Muscle of arm (tissue), 12 donors: ENCODE results near the gene SUPT3H. TPM values are rescaled to one million over a fixed set of nuclear protein-coding genes. Genes with fewer than 3 reads are reported as not detected.

Experiments
- DNase-seq: peaks from one replicate; pipeline ENCODE4 v3.0.0-alpha.2; 2013
- polyA plus RNA-seq, 12 donors: library from polyadenylated mRNA; unstranded; fragments of 120-200 nt; gene quantifications; one replicate each; pipeline ENCODE4 v1.2.1, GENCODE V29; 2013; ENCODE audit not compliant: insufficient read length in 12 of 12

Gene SUPT3H
- polyA plus RNA-seq, 12 donors = 9.8 to 12.7 (median 11.8) TPM; not detected in 2

GRCh38 chr6:44955145-44955544 lies 422.6 kb downstream of the SUPT3H start:
- DNase-seq = no peak

GRCh38 chr6:44954281-44954680 lies 423.5 kb downstream of the SUPT3H start:
- DNase-seq = no peak

- no peak for DNase-seq
These were observed 426.4 kb downstream of the SUPT3H start for GRCh38 chr6:44951253-44951747.

- DNase-seq = no peak
These were observed 428.0 kb downstream of the SUPT3H start for GRCh38 chr6:44949596-44950201.

GRCh38 chr6:44943541-44943940 lies 434.2 kb downstream of the SUPT3H start:
- DNase-seq = no peak

GRCh38 chr6:44942798-44943197 lies 434.9 kb downstream of the SUPT3H start:
- DNase-seq = no peak

- no peak for DNase-seq
These were observed 435.5 kb downstream of the SUPT3H start for GRCh38 chr6:44942201-44942600.

GRCh38 chr6:44940367-44940766 lies 437.4 kb downstream of the SUPT3H start:
- DNase-seq = no peak

- no peak for DNase-seq
These were observed 441.9 kb downstream of the SUPT3H start for GRCh38 chr6:44935693-44936300.

- DNase-seq = no peak
These were observed 444.6 kb downstream of the SUPT3H start for GRCh38 chr6:44933108-44933507.

- DNase-seq = no peak
These were observed 445.1 kb downstream of the SUPT3H start for GRCh38 chr6:44932651-44933091.

- no peak for DNase-seq
These were observed 446.3 kb downstream of the SUPT3H start for GRCh38 chr6:44931385-44931784.

GRCh38 chr6:44926556-44926955 lies 451.2 kb downstream of the SUPT3H start:
- DNase-seq = no peak

- no peak for DNase-seq
These were observed 452.5 kb downstream of the SUPT3H start for GRCh38 chr6:44925100-44925739.

GRCh38 chr6:44923444-44923843 lies 454.3 kb downstream of the SUPT3H start:
- DNase-seq = no peak

GRCh38 chr6:44921798-44922197 lies 455.9 kb downstream of the SUPT3H start:
- no peak for DNase-seq

- no peak for DNase-seq
These were observed 456.7 kb downstream of the SUPT3H start for GRCh38 chr6:44920952-44921491.

- DNase-seq = no peak
These were observed 458.9 kb downstream of the SUPT3H start for GRCh38 chr6:44918671-44919296.

- no peak for DNase-seq
These were observed 460.3 kb downstream of the SUPT3H start for GRCh38 chr6:44917430-44917829.

GRCh38 chr6:44915111-44915510 lies 462.6 kb downstream of the SUPT3H start:
- DNase-seq = no peak

- DNase-seq = no peak
These were observed 463.6 kb downstream of the SUPT3H start for GRCh38 chr6:44914141-44914540.

GRCh38 chr6:44906761-44907160 lies 471.0 kb downstream of the SUPT3H start:
- no peak for DNase-seq
